GM18867 (cell line): ENCODE data around the gene HMCN1.
"Not testable (repeated sequence)": the region's sequence is repeated elsewhere in the genome, so short reads cannot be mapped to it uniquely, and the experiment has no call there.

Source experiments
- ATAC-seq: cut with Tn5 transposase; IDR thresholded peaks from one replicate; pipeline ENCODE4 v1.9.1; 2021; ENCODE audit warnings: mild to moderate bottlenecking, moderate library complexity; ENCODE audit not compliant: unreplicated experiment

The HMCN1 gene

GRCh38 chr1:186183970-186184628 is 449.9 kb downstream of the HMCN1 start:
- ATAC-seq = peak; percentile 59

DNA sequence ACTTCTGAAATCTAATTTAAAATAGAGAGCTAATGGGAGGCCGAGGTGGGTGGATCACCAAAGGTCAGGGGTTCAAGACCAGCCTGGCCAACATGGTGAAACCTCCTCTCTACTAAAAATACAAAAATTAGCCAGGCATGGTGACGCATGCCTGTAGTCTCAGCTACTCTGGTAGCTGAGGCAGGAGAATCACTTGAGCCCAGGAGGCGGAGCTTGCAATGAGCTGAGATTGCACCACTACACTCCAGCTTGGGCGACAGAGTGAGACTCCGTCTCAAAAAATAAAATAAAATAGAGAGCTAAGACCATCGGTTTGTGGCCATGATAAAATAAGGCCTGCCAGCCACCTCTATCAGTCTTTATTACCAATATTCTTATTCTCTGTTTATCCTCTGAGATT is 452.1 kb downstream of the HMCN1 start:
- ATAC-seq = not testable (repeated sequence)

- peak; percentile 49 for ATAC-seq
These were observed 453.4 kb downstream of the HMCN1 start for GRCh38 chr1:186187601-186188000.

DNA sequence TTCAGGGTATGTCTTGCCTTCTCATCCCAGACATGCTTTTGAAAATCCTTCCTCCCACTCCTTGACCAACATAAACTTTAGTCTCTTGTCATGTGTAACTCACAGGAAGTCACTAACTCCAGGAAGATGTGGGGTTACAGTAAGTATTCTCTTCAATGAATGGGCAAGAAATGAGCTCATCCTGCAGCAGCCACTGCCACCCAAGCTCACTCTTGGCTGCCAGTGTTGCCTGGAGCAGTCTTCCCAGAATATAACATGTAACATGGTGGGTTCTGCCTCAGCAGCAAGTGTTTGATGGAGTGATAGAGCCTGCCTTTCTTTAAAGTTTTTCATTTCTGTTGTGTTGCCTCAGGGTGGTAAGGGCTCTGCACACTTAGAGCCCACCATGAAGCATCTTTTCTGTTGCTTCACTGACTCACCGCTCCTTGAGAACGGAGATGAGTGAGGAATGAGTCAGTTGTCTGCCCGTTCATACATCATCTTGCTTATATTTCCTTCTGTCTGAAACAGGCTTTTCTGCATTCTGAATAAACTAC is 453.9 kb downstream of the HMCN1 start:
- ATAC-seq = peak; percentile 15

- no peak for ATAC-seq
These were observed 454.5 kb downstream of the HMCN1 start for GRCh38 chr1:186188736-186189135.

DNA sequence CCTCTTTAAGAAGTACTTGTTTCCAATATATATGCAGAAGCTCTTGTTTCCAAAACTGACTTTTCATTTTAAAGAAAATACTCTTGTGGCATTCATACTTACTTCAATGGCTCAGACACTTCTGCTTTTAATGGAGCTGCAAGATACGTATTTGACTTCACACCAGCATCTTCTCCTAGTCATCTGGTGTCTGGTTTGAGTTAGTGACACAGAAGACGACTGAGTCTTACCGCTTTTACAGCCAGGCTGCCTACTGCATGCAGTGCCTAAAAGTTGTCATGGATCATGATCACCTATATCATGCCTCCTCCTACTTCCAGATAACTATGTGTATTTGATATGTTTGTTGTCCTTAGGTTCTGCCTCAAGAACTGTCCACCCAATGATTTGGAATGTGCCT is 455.0 kb downstream of the HMCN1 start:
- no peak for ATAC-seq

- ATAC-seq = no peak
These were observed 457.3 kb downstream of the HMCN1 start for GRCh38 chr1:186191511-186191910.

DNA sequence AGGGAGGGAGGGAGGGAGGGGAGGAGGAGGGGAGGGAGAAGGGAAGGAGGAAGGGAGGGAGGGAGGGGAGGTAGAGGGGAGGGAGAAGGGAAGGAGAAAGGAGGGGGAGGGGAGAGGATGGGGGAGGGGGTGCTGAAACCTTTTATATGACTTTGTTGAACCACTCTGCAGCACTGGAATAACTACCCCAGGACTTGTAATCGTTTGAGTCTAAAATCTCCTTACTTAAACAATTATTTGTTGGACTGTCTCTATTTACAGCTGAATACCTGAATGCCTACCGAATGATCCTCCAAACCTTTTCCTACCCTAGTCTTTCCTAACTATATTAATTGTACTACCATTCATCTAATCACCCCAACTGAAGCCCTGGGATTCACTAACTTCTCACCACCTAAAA is 459.0 kb downstream of the HMCN1 start:
- no peak for ATAC-seq

GRCh38 chr1:186194107-186194756 is 460.0 kb downstream of the HMCN1 start:
- peak; percentile 97 for ATAC-seq

DNA sequence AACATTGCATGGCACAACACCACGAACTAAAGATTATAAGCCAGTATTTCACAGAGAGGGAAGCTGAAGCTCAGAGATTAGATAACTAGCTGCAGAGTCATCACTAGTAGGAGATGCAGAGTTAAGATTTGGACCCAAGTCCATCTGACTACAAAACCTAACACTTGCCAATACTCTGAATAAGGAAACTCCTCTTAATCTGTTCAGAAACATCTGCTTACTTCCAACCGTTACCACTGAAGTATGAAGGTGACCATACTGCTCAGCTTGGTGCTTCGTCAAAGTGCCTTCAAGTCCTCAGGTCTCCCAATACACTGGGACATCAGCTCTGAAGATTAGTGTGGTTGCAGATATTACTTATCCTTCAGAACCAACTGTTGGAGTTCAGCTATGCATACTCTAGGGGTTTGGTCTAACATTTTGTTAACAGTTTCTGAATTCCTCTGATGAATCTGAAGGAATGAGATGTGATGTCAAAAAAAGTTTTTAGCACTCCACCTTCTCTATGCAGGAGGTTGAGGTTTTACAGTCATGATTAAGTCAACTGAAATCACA is 461.3 kb downstream of the HMCN1 start:
- ATAC-seq = no peak

GRCh38 chr1:186202271-186202764 is 468.1 kb downstream of the HMCN1 start:
- no peak for ATAC-seq

DNA sequence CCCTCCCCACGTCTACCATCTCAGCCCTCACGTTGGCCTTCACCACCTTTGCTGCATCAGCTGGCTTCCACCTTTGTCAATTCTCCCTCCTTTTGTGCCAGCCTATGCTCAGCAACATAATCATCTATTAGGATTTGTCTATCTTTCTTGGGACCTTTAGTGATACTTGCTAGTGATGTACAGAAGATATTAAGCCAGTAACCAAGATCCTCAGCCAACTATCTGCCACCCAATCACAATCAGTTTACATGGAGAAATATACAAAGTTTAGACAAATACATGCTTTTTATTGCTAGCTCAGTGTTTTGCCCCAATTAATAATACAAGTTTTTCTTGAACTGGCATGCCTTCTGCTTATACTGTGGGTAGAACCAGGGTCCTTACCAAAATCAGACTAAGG is 468.6 kb downstream of the HMCN1 start:
- ATAC-seq = no peak

DNA sequence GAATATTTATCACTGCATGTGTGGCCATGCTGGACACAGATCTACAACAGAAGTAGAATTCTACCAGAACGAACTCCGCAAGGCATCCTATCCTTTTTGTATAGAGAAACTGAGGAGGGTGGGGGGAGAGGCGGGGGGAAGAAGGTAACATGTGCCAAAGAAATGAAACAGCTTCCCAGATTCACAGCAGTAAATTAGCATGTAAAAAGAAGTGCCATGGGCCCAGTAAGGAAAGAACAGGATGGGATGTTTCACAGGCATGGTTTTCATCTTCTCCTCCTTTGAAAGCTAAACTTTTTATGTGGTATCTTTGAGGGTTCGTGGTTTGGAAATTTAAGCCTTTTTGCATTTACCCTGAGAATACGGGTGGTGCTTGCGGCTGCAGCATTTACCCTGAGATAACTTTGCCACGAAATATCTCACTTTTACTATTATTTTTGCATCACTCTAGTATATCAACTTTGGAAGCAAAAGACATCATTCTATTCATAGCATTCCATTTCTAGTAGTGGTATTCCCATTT is 471.9 kb downstream of the HMCN1 start:
- no peak for ATAC-seq

- ATAC-seq = no peak
These were observed 473.3 kb downstream of the HMCN1 start for GRCh38 chr1:186207391-186208085.

GRCh38 chr1:186208405-186209129 is 474.4 kb downstream of the HMCN1 start:
- no peak for ATAC-seq

DNA sequence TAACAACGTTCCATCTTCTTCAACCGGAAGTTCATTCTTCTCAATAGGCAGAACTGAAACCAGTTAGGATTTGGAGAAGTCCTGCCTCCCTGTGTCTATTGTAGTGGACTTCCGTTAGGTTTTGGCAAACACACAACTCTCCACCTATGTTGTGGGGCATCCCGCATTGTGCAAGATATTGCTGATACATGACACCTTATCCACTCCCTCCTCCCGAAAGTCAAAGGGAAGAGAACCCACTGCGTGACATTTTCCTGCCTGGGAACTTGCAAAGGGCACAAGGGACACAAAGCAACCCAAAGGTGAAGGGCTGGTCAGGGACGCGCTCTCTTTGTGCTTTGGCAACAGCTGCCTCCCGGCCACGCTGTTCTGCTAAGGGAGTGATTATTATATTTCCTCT is 476.1 kb downstream of the HMCN1 start:
- no peak for ATAC-seq

DNA sequence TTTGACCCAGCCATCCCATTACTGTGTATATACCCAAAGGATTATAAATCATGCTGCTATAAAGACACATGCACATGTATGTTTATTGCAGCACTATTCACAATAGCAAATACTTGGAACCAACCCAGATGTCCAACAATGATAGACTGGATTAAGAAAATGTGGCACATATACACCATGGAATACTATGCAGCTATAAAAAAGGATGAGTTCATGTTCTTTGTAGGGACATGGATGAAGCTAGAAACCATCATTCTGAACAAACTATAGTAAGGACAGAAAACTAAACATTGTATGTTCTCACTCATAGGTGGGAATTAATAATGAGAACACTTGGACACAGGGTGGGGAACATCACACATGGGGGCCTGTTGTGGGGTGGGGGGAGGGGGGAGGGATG is 477.4 kb downstream of the HMCN1 start:
- ATAC-seq = not testable (repeated sequence)

DNA sequence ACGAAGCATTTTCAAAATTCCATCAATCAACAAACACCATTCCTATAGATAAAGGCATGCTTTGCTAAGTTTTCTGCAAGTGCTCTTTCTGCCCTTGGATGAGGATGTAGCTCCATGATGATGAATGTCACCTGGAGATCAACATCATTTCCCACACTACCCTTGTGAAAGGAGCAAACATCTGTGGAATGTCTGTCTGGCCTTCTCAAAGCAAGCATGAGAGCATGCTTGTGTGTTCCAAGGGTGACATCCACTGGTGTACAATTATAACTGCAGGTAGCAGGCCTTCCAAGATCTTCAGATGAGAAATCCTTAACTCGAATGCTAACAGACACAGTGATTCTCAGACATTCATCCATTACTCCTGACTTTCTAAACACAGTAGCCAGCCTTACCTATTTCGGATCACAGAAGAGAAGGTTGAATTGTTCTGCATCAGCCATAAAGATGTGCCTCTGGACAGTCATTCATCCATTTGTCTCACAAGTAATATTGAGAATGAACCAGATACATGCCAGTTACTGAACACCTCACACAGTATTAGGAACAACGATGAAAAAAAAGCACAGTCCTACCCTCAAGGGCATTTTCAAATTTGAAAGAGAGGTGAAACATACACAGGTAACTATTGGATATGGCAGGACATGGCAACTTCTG is 478.5 kb downstream of the HMCN1 start:
- peak; percentile 95 for ATAC-seq

DNA sequence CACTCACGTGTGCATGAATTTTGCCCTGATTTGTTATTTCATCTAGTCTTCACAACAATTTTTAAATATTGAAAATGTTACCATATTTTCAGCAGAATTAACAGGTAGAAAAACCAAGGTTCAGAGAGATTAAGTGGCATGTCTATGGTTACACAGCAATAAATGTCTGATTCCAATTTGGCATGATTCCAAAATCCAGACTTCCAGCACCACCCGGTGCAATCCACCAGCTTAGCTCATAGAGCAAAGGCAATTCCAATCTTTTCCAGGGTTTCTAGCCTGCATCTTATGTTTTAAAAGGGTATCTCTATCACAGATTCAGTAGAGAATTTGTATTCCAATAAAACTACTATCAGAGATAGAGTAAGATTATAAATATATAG is 479.0 kb downstream of the HMCN1 start:
- no peak for ATAC-seq

DNA sequence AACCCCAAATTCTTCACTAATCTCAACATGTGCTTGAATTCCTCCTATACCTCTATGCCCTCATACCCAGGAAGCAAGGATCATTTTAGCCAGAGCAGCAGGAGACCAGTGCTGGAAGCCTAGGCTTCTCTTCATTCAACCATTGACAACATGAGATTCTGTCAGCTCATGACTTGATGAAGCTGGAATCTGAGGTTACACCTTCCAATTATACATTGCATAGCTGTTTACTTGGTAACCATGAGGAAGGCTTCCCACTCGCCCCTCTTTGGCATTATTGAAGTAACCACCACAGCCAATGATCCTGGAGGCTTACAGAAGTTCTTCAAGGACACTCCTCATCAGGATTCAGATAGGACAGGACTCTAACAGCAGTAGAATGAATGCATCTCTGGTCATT is 480.6 kb downstream of the HMCN1 start:
- no peak for ATAC-seq
